ENCODE data around the gene RAB32.

Gene RAB32

DNA sequence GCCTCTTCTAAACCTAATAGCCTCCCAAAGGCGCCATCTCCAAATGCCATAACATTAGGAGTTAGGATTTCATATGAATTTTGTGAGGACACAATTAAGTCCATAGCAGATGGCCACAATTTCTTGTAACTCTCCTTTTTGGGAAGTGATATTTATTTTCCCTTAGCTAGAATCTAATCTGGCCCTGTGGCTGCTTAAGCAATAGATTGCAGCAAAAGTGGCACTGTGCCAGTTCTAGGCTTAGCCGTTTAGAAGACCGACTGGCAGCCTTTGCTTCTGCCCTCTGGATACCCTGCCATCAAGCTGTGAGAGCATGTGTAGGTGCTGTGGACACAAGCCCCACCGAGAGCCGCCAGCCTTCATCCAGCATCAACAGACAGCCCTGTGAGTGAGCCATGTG lies 39.2 kb downstream of the RAB32 start:
- no peak for DNase-seq (ENCODE audit: low spot score)

- DNase-seq (ENCODE audit: low spot score) = no peak
Measured at GRCh38 chr6:146583966-146584365, 40.3 kb downstream of the RAB32 start.

DNA sequence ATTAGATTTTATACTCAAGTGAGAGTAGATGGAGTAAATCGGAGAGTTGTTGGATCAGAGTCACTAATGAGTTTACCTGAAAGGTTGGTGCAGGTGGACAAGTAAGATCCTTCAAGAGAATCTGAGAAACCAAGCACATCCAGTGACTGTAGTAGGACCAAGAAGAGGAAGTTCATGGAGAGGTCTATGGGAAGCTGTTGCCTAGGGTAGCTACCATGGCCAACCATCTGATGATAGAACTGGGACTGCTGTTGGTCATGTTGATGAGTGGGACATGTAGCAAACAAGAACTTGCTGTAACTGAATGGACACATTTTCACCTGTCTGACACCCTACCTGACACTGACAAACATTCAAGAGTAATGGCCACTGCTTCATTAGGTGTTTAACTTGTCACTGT lies 43.8 kb downstream of the RAB32 start:
- DNase-seq (ENCODE audit: low spot score) = no peak

DNA sequence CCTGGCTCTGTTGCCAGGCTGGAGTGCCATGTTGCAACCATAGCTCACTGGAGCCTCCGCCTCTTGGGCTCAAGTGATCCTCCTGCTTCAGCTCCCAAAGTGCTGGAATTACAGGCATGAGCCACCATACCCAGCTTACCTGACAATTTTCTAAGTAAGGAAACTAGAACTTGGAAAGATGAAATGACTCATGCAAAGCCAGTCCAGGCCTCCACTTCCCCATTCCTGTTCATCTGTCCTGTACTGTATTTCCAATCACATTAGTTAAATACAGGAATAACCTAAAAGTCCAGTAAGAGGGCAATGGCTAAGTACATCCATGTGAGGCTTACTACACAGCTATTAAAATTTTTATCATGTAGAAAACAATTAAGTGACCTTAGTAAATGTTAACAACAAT lies 46.9 kb downstream of the RAB32 start:
- no peak for DNase-seq (ENCODE audit: low spot score)

DNA sequence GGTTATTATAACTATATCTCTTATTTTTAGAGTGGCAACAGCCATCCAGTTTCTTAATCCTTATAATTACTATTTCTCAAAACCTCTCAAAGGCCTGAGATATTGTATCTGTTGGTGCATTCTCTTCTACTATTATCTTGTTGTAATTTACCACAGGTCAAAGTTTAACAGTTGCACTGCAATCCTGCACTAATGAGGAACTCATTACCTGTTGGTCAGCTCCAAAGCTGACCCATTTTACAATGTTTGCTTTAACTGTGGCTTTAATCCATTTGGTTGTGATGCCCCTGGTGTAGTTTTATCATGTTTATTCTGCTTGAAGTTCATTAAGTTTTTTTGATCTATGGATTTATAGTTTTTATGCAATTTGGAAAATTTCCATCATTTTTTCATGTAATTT lies 48.8 kb downstream of the RAB32 start:
- no peak for DNase-seq (ENCODE audit: low spot score)

GRCh38 chr6:146593986-146594385 lies 50.4 kb downstream of the RAB32 start:
- no peak for DNase-seq (ENCODE audit: low spot score)

- peak; percentile 53 for DNase-seq (ENCODE audit: low spot score)
Measured at GRCh38 chr6:146594495-146594894, 50.9 kb downstream of the RAB32 start.

- DNase-seq (ENCODE audit: low spot score) = no peak
Measured at GRCh38 chr6:146595972-146596731, 52.5 kb downstream of the RAB32 start.

GRCh38 chr6:146598772-146599405 lies 55.3 kb downstream of the RAB32 start, which contains the start of gene ADGB:
TSS of gene ADGB (plus strand) at chr6:146598972. CDS start at chr6:146599041, 69 bp downstream.
- DNase-seq (ENCODE audit: low spot score) = peak; percentile 21

DNA sequence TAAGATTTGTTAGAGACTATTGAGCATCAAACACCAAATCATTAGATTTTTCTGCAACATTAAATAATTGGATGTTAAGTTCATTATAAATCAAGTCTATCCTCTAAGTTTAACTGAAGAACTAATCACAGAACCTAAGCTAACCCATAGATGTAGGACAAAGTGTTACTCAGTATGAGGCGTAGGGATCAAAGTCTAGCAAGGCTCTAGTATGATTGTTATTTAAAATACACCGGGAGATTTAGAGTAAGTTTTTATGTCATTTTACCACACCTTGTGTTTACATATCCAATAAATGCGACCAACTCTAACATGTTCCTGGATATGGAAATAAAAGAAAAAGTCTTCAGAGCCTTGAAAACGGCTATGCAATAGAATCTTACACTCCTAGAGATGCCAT lies 57.7 kb downstream of the RAB32 start:
- DNase-seq (ENCODE audit: low spot score) = no peak

- DNase-seq (ENCODE audit: low spot score) = no peak
Measured at GRCh38 chr6:146602526-146602925, 58.9 kb downstream of the RAB32 start.
